Measurements from ENCODE around the gene BCAS3.

GRCh38 chr17:61418449-61418848, 740.8 kb downstream of the BCAS3 start:
- TF ChIP-seq YY1 (IDR thresholded peaks at IDR 0.05) (no peak), TAF1 (conservative IDR thresholded peaks at IDR 0.05) (no peak), JUND (IDR thresholded peaks at IDR 0.05) (no peak), CTCF (IDR thresholded peaks at IDR 0.05; ENCODE audit: low read depth, low read length, missing input control) (no peak), GABPA (IDR thresholded peaks at IDR 0.05 in 1 of 2, conservative IDR thresholded peaks at IDR 0.05 in 1 of 2) (no peak)
